Esophagus squamous epithelium (tissue), 5 donors: ENCODE results near the gene TRIM39. TPM values are rescaled to one million over a fixed set of nuclear protein-coding genes. Genes with fewer than 3 reads are reported as not detected.

Source experiments
- DNase-seq: peaks from one replicate; lab custom pipeline; 2025; lab: John Stamatoyannopoulos, UW
- H3K27ac ChIP-seq, 4 donors: fragments of 200-600 bp; sonication (generic); one replicate each; pipeline ENCODE4 v1.5.1; 2016 to 2019; ENCODE audit warnings: mild to moderate bottlenecking in 1 of 4
- H3K27me3 ChIP-seq, 4 donors: fragments of 200-600 bp; sonication (generic); 1 replicate in 3 of 4; 2 replicates in 1 of 4; pipeline versions ENCODE4 v1.5.1 to v1.6.0; 2017 to 2021; ENCODE audit warnings: antibody characterized with exemption in 1 of 4
- H3K36me3 ChIP-seq, 3 donors: fragments of 200-600 bp; sonication (generic); one replicate each; pipeline ENCODE4 v1.5.1; 2016 to 2019
- H3K4me1 ChIP-seq, 3 donors: fragments of 200-600 bp; sonication (generic); one replicate each; pipeline ENCODE4 v1.5.1; 2017 to 2019
- H3K4me3 ChIP-seq, 4 donors: fragments of 200-600 bp; sonication (generic); 1 replicate in 3 of 4; 2 replicates in 1 of 4; pipeline ENCODE4 v1.5.1; 2016 to 2019; ENCODE audit warnings: mild to moderate bottlenecking in 2 of 4, moderate library complexity in 1 of 4
- H3K9me3 ChIP-seq, 3 donors: fragments of 200-600 bp; sonication (generic); one replicate each; pipeline ENCODE4 v1.5.1; 2016 to 2019
- POLR2A ChIP-seq, 4 donors: fragments of 450-650 bp; IDR thresholded peaks; one replicate each; pipeline ENCODE4 v1.6.1; 2017; ENCODE audit warnings: antibody characterized with exemption in 4 of 4, mild to moderate bottlenecking in 4 of 4, moderate library complexity in 3 of 4
- WGBS, 2 donors: methylation state at CpG; one replicate each; pipeline ENCODE4 v1.1.5; 2018; 5-methylcytosine and 5-hydroxymethylcytosine counted together
- intact Hi-C: fragments of 100-400 bp; cut with DNase I; formaldehyde crosslinking; loops from one replicate; pipeline ENCODE4 v1.15.0; 2022
- total RNA-seq, 4 donors: library from RNA; depleted of rRNA; stranded (reverse); fragments of >200 nt; gene quantifications; one replicate each; pipeline ENCODE4 v1.1.0, GENCODE V29; 2016
- TF ChIP-seq, protein P1 (sequence below), 6 experiments: fragments of 450-650 bp in 4 of 6; fragments of 200-600 bp in 2 of 6; sonication (generic) in 2 of 6; IDR thresholded peaks; one replicate each; pipeline ENCODE4 v1.5.1; 2016 to 2019; ENCODE audit warnings: antibody characterized with exemption in 6 of 6, mild to moderate bottlenecking in 4 of 6, moderate library complexity in 4 of 6
- donor health status: DM: yes; HTN: yes; CAD: no.

Gene TRIM39
- total RNA-seq, 4 donors from 2014 or later = 11.3 to 16.2 (median 15.1) TPM

DNA sequence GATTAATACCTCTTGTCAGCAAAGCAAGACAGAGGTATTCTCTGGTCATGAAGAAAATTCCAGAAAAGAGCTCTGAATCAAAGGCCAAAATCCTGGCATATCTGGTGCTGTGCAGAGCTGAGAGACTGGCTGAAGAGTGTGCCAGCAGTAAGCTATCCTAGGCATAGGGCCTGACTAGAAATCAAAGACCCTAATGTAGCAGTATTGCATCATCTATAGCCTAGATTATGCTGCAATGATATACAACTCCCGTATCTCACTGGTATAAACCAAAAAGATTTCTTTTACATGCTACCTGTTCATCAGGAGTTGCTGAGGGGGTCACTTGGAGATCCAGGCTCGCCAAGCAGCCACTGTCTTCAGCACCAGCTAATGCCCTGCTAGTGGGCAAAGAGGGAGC is 30.9 kb upstream of the TRIM39 start:
- intact Hi-C loops = no loop called here
- WGBS, 2 donors = 92 to 100% methylated on average over 2 of the region's 2 CpGs
- H3K4me3 ChIP-seq = no peak overlapping the region

GRCh38 chr6:30304002-30304401 is 22.7 kb upstream of the TRIM39 start:
- TF ChIP-seq, protein P1, sequence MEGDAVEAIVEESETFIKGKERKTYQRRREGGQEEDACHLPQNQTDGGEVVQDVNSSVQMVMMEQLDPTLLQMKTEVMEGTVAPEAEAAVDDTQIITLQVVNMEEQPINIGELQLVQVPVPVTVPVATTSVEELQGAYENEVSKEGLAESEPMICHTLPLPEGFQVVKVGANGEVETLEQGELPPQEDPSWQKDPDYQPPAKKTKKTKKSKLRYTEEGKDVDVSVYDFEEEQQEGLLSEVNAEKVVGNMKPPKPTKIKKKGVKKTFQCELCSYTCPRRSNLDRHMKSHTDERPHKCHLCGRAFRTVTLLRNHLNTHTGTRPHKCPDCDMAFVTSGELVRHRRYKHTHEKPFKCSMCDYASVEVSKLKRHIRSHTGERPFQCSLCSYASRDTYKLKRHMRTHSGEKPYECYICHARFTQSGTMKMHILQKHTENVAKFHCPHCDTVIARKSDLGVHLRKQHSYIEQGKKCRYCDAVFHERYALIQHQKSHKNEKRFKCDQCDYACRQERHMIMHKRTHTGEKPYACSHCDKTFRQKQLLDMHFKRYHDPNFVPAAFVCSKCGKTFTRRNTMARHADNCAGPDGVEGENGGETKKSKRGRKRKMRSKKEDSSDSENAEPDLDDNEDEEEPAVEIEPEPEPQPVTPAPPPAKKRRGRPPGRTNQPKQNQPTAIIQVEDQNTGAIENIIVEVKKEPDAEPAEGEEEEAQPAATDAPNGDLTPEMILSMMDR (IDR thresholded peaks at IDR 0.05) = no peak
- no peak for TF ChIP-seq POLR2A (IDR thresholded peaks at IDR 0.05)
- H3K9me3 ChIP-seq = no peaks in the 10 kb centered on the region
- H3K4me3 ChIP-seq = no peak overlapping the region
- WGBS, 2 donors = 95% methylated on average over 1 to 2 of the region's 2 CpGs
- no peak for DNase-seq
- no peak overlapping the region for H3K27ac ChIP-seq
- peaks cover 0 to 54% (median 0%) of the 10 kb centered on the region in 3 donors for H3K36me3 ChIP-seq
- H3K4me1 ChIP-seq = no peaks in the 10 kb centered on the region
- no peaks in the 10 kb centered on the region for H3K27me3 ChIP-seq
- intact Hi-C loops = no loop called here

More for the DNA sequence above, 30.9 kb upstream of the TRIM39 start:
- Histone ChIP-seq H3K27ac (no peak overlapping the region), H3K9me3 (no peaks in the 10 kb centered on the region), H3K36me3 (peaks cover under 1 to 59% (median 3%) of the 10 kb centered on the region in 3 donors), H3K27me3 (no peaks in the 10 kb centered on the region), H3K4me1 (no peaks in the 10 kb centered on the region)
- TF ChIP-seq, protein P1 (IDR thresholded peaks at IDR 0.05) = no peak
- no peak for TF ChIP-seq POLR2A (IDR thresholded peaks at IDR 0.05)
- DNase-seq = no peak

- H3K4me3 ChIP-seq = no peak overlapping the region
- no peak overlapping the region for H3K27ac ChIP-seq
- H3K9me3 ChIP-seq = no peaks in the 10 kb centered on the region
- no peaks in the 10 kb centered on the region for H3K27me3 ChIP-seq
- H3K36me3 ChIP-seq = peaks cover 0 to 63% (median 0%) of the 10 kb centered on the region in 3 donors
- intact Hi-C loops = no loop called here
- DNase-seq = no peak
- TF ChIP-seq POLR2A (IDR thresholded peaks at IDR 0.05) = no peak
- TF ChIP-seq, protein P1 (IDR thresholded peaks at IDR 0.05) = no peak
- H3K4me1 ChIP-seq = peaks cover 0 to 7% (median 0%) of the 10 kb centered on the region in 3 donors
- whole genome bisulfite sequencing, 2 donors = 88 to 97% methylated on average over 3 of the region's 3 CpGs
Observed at GRCh38 chr6:30311101-30311500, 15.6 kb upstream of the TRIM39 start.

DNA sequence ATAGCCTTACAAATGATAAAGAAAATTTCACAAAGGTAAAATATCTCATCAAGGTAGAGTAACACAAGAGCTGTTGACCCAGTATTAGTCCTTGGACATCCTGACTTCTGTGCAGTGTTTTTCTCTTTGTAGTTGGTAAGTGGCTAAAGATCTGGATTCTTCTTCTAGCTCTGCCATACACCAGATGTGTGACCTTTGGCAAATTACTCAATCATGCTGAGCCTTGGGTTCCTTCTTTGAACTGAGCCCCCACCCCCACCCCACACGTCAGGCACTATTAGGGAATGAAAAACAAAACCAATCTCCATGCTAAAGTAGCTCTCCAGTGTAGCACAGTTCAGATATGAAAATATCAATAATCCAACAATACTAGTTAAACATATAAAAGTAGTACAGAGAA is 15.1 kb upstream of the TRIM39 start:
- no peaks in the 10 kb centered on the region for H3K27me3 ChIP-seq
- DNase-seq = no peak
- no peaks in the 10 kb centered on the region for H3K9me3 ChIP-seq
- H3K4me1 ChIP-seq = peaks cover 0 to 7% (median 0%) of the 10 kb centered on the region in 3 donors
- peaks cover 0 to 65% (median 0%) of the 10 kb centered on the region in 3 donors for H3K36me3 ChIP-seq
- H3K4me3 ChIP-seq = no peak overlapping the region
- TF ChIP-seq, protein P1 (IDR thresholded peaks at IDR 0.05) = no peak
- TF ChIP-seq POLR2A (IDR thresholded peaks at IDR 0.05) = no peak
- 67 to 71% methylated on average over 1 of the region's 1 CpG for WGBS, 2 donors
- no peak overlapping the region for H3K27ac ChIP-seq
- intact Hi-C loops = no loop called here

DNA sequence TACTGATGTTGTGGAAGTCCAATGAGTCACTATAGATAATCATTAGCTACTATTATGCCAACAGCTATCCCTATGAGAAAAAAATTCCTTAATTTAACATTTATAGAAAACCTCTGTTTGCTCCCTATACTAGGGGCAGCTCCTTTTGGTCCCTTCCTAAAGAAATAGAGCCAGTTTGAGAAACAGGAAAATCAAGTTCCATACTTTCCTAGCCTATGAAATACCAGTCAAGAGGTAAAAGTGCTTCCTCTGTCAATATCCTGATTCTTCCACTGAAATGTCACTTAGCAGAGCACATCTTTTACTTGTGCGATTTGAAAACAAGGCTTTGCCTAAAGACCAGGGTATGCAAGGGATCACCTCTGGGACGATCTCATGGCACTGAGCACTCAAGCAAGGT is 14.5 kb upstream of the TRIM39 start:
- peaks cover 0 to 7% (median 0%) of the 10 kb centered on the region in 3 donors for H3K4me1 ChIP-seq
- no peaks in the 10 kb centered on the region for H3K9me3 ChIP-seq
- H3K27me3 ChIP-seq = no peaks in the 10 kb centered on the region
- peaks cover 0 to 66% (median 0%) of the 10 kb centered on the region in 3 donors for H3K36me3 ChIP-seq
- intact Hi-C loops = no loop called here
- H3K4me3 ChIP-seq = no peak overlapping the region
- no peak for DNase-seq
- TF ChIP-seq, protein P1 (IDR thresholded peaks at IDR 0.05) = no peak
- no peak for TF ChIP-seq POLR2A (IDR thresholded peaks at IDR 0.05)
- H3K27ac ChIP-seq = no peak overlapping the region
- 88 to 100% methylated on average over 2 of the region's 2 CpGs for WGBS, 2 donors
